ENCODE data around the gene DCAF5.

DNA sequence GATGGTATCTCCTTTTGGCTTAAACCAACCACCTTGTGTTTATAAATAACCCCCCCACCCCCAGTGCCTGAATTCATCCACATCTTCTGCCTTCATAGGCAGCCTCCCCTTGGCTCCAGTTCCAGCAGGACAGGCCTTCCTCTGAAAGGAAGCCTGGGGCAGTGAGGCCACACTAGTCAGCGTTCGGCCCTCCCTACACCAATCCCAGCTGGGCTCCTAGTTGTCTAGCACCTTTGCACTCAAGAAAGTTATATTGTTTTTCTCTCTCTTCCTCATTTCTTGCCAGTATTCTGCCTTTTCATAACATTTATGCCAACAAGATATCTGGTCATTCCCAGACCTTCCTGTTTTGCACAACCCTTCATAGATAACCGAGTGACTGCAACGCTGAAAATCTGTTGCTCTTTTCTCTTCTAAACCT lies 100.7 kb downstream of the DCAF5 start:
- TF ChIP-seq EP300 (IDR thresholded peaks at IDR 0.05): no peak
- TF ChIP-seq, protein P1, sequence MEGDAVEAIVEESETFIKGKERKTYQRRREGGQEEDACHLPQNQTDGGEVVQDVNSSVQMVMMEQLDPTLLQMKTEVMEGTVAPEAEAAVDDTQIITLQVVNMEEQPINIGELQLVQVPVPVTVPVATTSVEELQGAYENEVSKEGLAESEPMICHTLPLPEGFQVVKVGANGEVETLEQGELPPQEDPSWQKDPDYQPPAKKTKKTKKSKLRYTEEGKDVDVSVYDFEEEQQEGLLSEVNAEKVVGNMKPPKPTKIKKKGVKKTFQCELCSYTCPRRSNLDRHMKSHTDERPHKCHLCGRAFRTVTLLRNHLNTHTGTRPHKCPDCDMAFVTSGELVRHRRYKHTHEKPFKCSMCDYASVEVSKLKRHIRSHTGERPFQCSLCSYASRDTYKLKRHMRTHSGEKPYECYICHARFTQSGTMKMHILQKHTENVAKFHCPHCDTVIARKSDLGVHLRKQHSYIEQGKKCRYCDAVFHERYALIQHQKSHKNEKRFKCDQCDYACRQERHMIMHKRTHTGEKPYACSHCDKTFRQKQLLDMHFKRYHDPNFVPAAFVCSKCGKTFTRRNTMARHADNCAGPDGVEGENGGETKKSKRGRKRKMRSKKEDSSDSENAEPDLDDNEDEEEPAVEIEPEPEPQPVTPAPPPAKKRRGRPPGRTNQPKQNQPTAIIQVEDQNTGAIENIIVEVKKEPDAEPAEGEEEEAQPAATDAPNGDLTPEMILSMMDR (IDR thresholded peaks at IDR 0.05): no peak

All from ovary (tissue), 3 donors.